HCT116 (cell line): ENCODE data around the gene RPL10L. TPM values are rescaled to one million over a fixed set of nuclear protein-coding genes. Genes with fewer than 3 reads are reported as not detected.

Experiments
- CEBPB ChIP-seq: IDR thresholded peaks from 2 replicates; pipeline ENCODE4 v1.6.1; 2012; ENCODE audit warnings: low read depth
- FOSL1 ChIP-seq: IDR thresholded peaks from 2 replicates; pipeline ENCODE4 v1.6.1; 2012; ENCODE audit warnings: low read depth
- POLR2AphosphoS5 ChIP-seq: IDR thresholded peaks from 2 replicates; pipeline ENCODE4 v1.6.1; 2011; ENCODE audit warnings: mild to moderate bottlenecking, low read depth, low read length, moderate library complexity
- REST ChIP-seq: IDR thresholded peaks from 2 replicates; pipeline ENCODE4 v1.6.1; 2012; ENCODE audit warnings: low read depth
- SP1 ChIP-seq: IDR thresholded peaks from 2 replicates; pipeline ENCODE4 v1.6.1; 2012; ENCODE audit warnings: low read depth
- TCF7L2 ChIP-seq: IDR thresholded peaks from 2 replicates; pipeline ENCODE4 v1.7.0; 2011; ENCODE audit warnings: borderline replicate concordance, inconsistent platforms; ENCODE audit not compliant: insufficient read depth, insufficient read length; ENCODE audit errors: extremely low read depth
- YY1 ChIP-seq: IDR thresholded peaks from 2 replicates; pipeline ENCODE4 v1.6.1; 2011; ENCODE audit warnings: low read length, low read depth, moderate library complexity, mild to moderate bottlenecking; ENCODE audit not compliant: insufficient replicate concordance; ENCODE audit errors: extremely low read depth
- total RNA-seq: library from RNA; stranded (reverse); gene quantifications from one replicate; pipeline ENCODE4 v1.2.1, GENCODE V29; 2021; ENCODE audit not compliant: unreplicated experiment

The RPL10L gene
- total RNA-seq, 1 experiment from 2014 or later, result not detected

- TF ChIP-seq SP1 (no peak), YY1 (no peak), POLR2AphosphoS5 (no peak), FOSL1 (no peak), REST (no peak), TCF7L2 (no peak), CEBPB (no peak)
These were observed 24.7 kb downstream of the RPL10L start (continued) for GRCh38 chr14:46626876-46627275.
